H9 (cell line): ENCODE measurements around the gene KLK3. TPM values are rescaled to one million over a fixed set of nuclear protein-coding genes. Genes with fewer than 3 reads are reported as not detected.

ENCODE experiments used
- DNase-seq: peaks from one replicate; pipeline ENCODE4 v3.0.0-alpha.2; 2017
- H2AFZ ChIP-seq: one replicate; pipeline ENCODE4 v1.6.1; 2013; ENCODE audit warnings: mild to moderate bottlenecking, low read length, control low read depth, moderate library complexity
- H2AK5ac ChIP-seq: 2 replicates; pipeline ENCODE4 v1.6.1; 2013; ENCODE audit warnings: low read length, control low read depth, mixed read lengths; ENCODE audit not compliant: insufficient read length
- H2BK120ac ChIP-seq: one replicate; pipeline ENCODE4 v1.6.1; 2013; ENCODE audit warnings: low read depth, mild to moderate bottlenecking, low read length, control low read depth, inconsistent platforms; ENCODE audit not compliant: poor library complexity, severe bottlenecking
- H2BK12ac ChIP-seq: 2 replicates; pipeline ENCODE4 v1.6.1; 2013; ENCODE audit warnings: low read length, control low read depth, mixed read lengths, low read depth; ENCODE audit not compliant: insufficient read length
- H2BK15ac ChIP-seq: 2 replicates; pipeline ENCODE4 v1.6.1; 2013; ENCODE audit warnings: low read depth, low read length, control low read depth
- H2BK20ac ChIP-seq: one replicate; pipeline ENCODE4 v1.6.1; 2013; ENCODE audit warnings: low read depth, mild to moderate bottlenecking, low read length, control low read depth, inconsistent platforms; ENCODE audit not compliant: poor library complexity, severe bottlenecking
- H2BK5ac ChIP-seq: 2 replicates; pipeline ENCODE4 v1.6.1; 2013; ENCODE audit warnings: low read length, control low read depth, mixed read lengths; ENCODE audit not compliant: insufficient read length
- H3K14ac ChIP-seq: 2 replicates; pipeline ENCODE4 v1.6.1; 2013; ENCODE audit warnings: low read length, control low read depth; ENCODE audit not compliant: insufficient read depth
- H3K18ac ChIP-seq: 2 replicates; pipeline ENCODE4 v1.6.1; 2013; ENCODE audit warnings: low read depth, mild to moderate bottlenecking, mixed read lengths, low read length, control low read depth; ENCODE audit not compliant: insufficient read length
- H3K23ac ChIP-seq: 2 replicates; pipeline ENCODE4 v1.6.1; 2013; ENCODE audit warnings: low read length, control low read depth, mixed read lengths, low read depth; ENCODE audit not compliant: insufficient read length
- H3K23me2 ChIP-seq: 2 replicates; pipeline ENCODE4 v1.6.1; 2013; ENCODE audit warnings: low read depth, mild to moderate bottlenecking, mixed read lengths, low read length, control low read depth; ENCODE audit not compliant: insufficient read length, poor library complexity, severe bottlenecking
- H3K27ac ChIP-seq: 2 replicates; pipeline ENCODE4 v1.5.1; 2013; ENCODE audit warnings: low read length, control low read depth, mixed read lengths, low read depth; ENCODE audit not compliant: insufficient read length
- H3K27me3 ChIP-seq: 2 replicates; pipeline ENCODE4 v1.6.1; 2013; ENCODE audit warnings: low read length, control low read depth, inconsistent platforms; ENCODE audit not compliant: insufficient read depth
- H3K4ac ChIP-seq: 2 replicates; pipeline ENCODE4 v1.6.1; 2013; ENCODE audit warnings: low read depth, mild to moderate bottlenecking, control low read depth, inconsistent platforms, low read length, moderate library complexity
- H3K4me1 ChIP-seq: 2 replicates; pipeline ENCODE4 v1.6.1; 2013; ENCODE audit warnings: low read length, control low read depth, inconsistent platforms; ENCODE audit not compliant: insufficient read depth
- H3K4me2 ChIP-seq: 2 replicates; pipeline ENCODE4 v1.6.1; 2013; ENCODE audit warnings: low read length, control low read depth, mixed read lengths; ENCODE audit not compliant: insufficient read length, insufficient read depth
- H3K56ac ChIP-seq: 2 replicates; pipeline ENCODE4 v1.6.1; 2013; ENCODE audit warnings: low read depth, mild to moderate bottlenecking, mixed read lengths, low read length, control low read depth; ENCODE audit not compliant: insufficient read length
- H3K79me1 ChIP-seq: 2 replicates; pipeline ENCODE4 v1.6.1; 2013; ENCODE audit warnings: low read depth, mild to moderate bottlenecking, moderate library complexity, low read length, control low read depth, inconsistent platforms; ENCODE audit not compliant: insufficient read depth, poor library complexity, severe bottlenecking
- H3K79me2 ChIP-seq: 2 replicates; pipeline ENCODE4 v1.6.1; 2013; ENCODE audit warnings: low read length, control low read depth, inconsistent platforms; ENCODE audit not compliant: insufficient read depth
- H3K9ac ChIP-seq: 2 replicates; pipeline ENCODE4 v1.6.1; 2013; ENCODE audit warnings: low read length, control low read depth, mixed read lengths; ENCODE audit not compliant: insufficient read length; ENCODE audit errors: extremely low read depth
- H3K9me3 ChIP-seq: one replicate; pipeline ENCODE4 v1.6.1; 2013; ENCODE audit warnings: low read depth, low read length, inconsistent platforms; ENCODE audit not compliant: control insufficient read depth
- H3T11ph ChIP-seq: one replicate; pipeline ENCODE4 v1.6.1; 2013; ENCODE audit warnings: mild to moderate bottlenecking, low read length, control low read depth, inconsistent platforms
- H4K20me1 ChIP-seq: one replicate; pipeline ENCODE4 v1.6.1; 2013; ENCODE audit not compliant: control insufficient read depth, insufficient read length, insufficient read depth
- H4K5ac ChIP-seq: 2 replicates; pipeline ENCODE4 v1.6.1; 2013; ENCODE audit warnings: low read depth, mild to moderate bottlenecking, mixed read lengths, low read length, control low read depth; ENCODE audit not compliant: insufficient read length
- H4K8ac ChIP-seq: replicated peaks from 2 replicates; pipeline ENCODE4 v1.6.1; 2013; ENCODE audit warnings: low read length, control low read depth, mixed read lengths, low read depth; ENCODE audit not compliant: insufficient read length
- H4K91ac ChIP-seq: 2 replicates; pipeline ENCODE4 v1.6.1; 2013; ENCODE audit warnings: low read depth, mild to moderate bottlenecking, moderate library complexity, mixed read lengths, low read length, control low read depth; ENCODE audit not compliant: insufficient read length
- H3K27ac Mint-ChIP-seq, 3 experiments: 2 replicates in 2 of 3; 3 replicates in 1 of 3; pipeline ENCODE4 v1.8.0; 2020 to 2021; ENCODE audit warnings: mixed read lengths in 3 of 3, mild to moderate bottlenecking in 1 of 3, moderate library complexity in 1 of 3
- H3K27me3 Mint-ChIP-seq: 2 replicates; pipeline ENCODE4 v1.8.0; 2021; ENCODE audit warnings: low read depth, mild to moderate bottlenecking, moderate library complexity, mixed read lengths
- H3K36me3 Mint-ChIP-seq, 3 experiments: 2 replicates in 2 of 3; 3 replicates in 1 of 3; pipeline ENCODE4 v1.8.0; 2020 to 2021; ENCODE audit warnings: low read depth in 3 of 3, mixed read lengths in 3 of 3; ENCODE audit not compliant: insufficient read depth in 1 of 3
- H3K4me1 Mint-ChIP-seq, 2 experiments: 2 replicates each; pipeline ENCODE4 v1.8.0; 2020; ENCODE audit warnings: mixed read lengths in 2 of 2
- H3K4me3 Mint-ChIP-seq, 2 experiments: 2 replicates in 1 of 2; 3 replicates in 1 of 2; pipeline ENCODE4 v1.8.0; 2020 to 2021; ENCODE audit warnings: mild to moderate bottlenecking in 2 of 2, mixed read lengths in 2 of 2, moderate library complexity in 1 of 2
- H3K9me3 Mint-ChIP-seq, 2 experiments: 2 replicates in 1 of 2; 3 replicates in 1 of 2; pipeline ENCODE4 v1.8.0; 2020; ENCODE audit warnings: mild to moderate bottlenecking in 2 of 2, mixed read lengths in 2 of 2, moderate library complexity in 1 of 2
- WGBS: extraction: QIAGEN DNeasy Blood & Tissue Kit; methylation state at CpG from one replicate; pipeline ENCODE4 v1.1.7; 2013; ENCODE audit warnings: missing lambda C conversion rate, low lambda C conversion rate, mixed read lengths; ENCODE audit not compliant: insufficient read length; ENCODE audit errors: extremely low coverage; 5-methylcytosine and 5-hydroxymethylcytosine counted together
- total RNA-seq: library from RNA; stranded (reverse); gene quantifications from 2 replicates; pipeline ENCODE4 v1.2.1, GENCODE V29; 2021
- TF ChIP-seq, protein P1 (sequence below): fragments of 200-600 bp; sonication (generic); conservative IDR thresholded peaks from 3 replicates; pipeline ENCODE4 v1.8.0; 2021; ENCODE audit warnings: antibody characterized with exemption, mild to moderate bottlenecking

The KLK3 gene
- total RNA-seq, 1 experiment from 2014 or later = not detected

DNA sequence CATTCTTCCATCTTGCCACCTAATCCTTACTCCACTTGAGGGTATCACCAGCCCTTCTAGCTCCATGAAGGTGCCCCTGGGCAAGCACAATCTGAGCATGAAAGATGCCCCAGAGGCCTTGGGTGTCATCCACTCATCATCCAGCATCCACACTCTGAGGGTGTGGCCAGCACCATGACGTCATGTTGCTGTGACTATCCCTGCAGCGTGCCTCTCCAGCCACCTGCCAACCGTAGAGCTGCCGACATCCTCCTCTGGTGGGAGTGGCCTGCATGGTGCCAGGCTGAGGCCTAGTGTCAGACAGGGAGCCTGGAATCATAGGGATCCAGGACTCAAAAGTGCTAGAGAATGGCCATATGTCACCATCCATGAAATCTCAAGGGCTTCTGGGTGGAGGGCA lies 3.1 kb upstream of the KLK3 start:
- H2BK15ac ChIP-seq = no peak overlapping the region
- no peak overlapping the region for H3K56ac ChIP-seq
- H3K27me3 ChIP-seq = no peaks in the 10 kb centered on the region
- no peaks in the 10 kb centered on the region for H3K79me1 ChIP-seq
- H2AFZ ChIP-seq = no peak overlapping the region
- no peak overlapping the region for H3K4ac ChIP-seq
- H3K27ac ChIP-seq = no peak overlapping the region
- no peaks in the 10 kb centered on the region for H3K23me2 ChIP-seq
- no peak overlapping the region for H3K14ac ChIP-seq
- Mint-ChIP-seq H3K4me1 (no peaks in the 10 kb centered on the region), H3K36me3 (no peaks in the 10 kb centered on the region), H3K27ac (no peak overlapping the region), H3K27me3 (peaks cover 75% of the 10 kb centered on the region), H3K9me3 (no peaks in the 10 kb centered on the region), H3K4me3 (no peak overlapping the region)
- TF ChIP-seq, protein P1, sequence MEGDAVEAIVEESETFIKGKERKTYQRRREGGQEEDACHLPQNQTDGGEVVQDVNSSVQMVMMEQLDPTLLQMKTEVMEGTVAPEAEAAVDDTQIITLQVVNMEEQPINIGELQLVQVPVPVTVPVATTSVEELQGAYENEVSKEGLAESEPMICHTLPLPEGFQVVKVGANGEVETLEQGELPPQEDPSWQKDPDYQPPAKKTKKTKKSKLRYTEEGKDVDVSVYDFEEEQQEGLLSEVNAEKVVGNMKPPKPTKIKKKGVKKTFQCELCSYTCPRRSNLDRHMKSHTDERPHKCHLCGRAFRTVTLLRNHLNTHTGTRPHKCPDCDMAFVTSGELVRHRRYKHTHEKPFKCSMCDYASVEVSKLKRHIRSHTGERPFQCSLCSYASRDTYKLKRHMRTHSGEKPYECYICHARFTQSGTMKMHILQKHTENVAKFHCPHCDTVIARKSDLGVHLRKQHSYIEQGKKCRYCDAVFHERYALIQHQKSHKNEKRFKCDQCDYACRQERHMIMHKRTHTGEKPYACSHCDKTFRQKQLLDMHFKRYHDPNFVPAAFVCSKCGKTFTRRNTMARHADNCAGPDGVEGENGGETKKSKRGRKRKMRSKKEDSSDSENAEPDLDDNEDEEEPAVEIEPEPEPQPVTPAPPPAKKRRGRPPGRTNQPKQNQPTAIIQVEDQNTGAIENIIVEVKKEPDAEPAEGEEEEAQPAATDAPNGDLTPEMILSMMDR = no peak
- H2AK5ac ChIP-seq = no peak overlapping the region
- no peak overlapping the region for H2BK5ac ChIP-seq
- H2BK12ac ChIP-seq = no peak overlapping the region
- H4K20me1 ChIP-seq = no peaks in the 10 kb centered on the region
- H3K9me3 ChIP-seq = no peaks in the 10 kb centered on the region
- no peak overlapping the region for H4K5ac ChIP-seq
- no peak overlapping the region for H2BK120ac ChIP-seq
- no CpG with 5 or more reads among the region's 4 CpGs for WGBS
- no peak overlapping the region for H3K4me2 ChIP-seq
- H3K4me1 ChIP-seq = no peaks in the 10 kb centered on the region
- no peak overlapping the region for H3K23ac ChIP-seq
- H4K8ac ChIP-seq = no peak overlapping the region
- no peak overlapping the region for H2BK20ac ChIP-seq
- H3T11ph ChIP-seq = no peak overlapping the region
- no peaks in the 10 kb centered on the region for H3K79me2 ChIP-seq
- H3K9ac ChIP-seq = no peak overlapping the region
- H3K18ac ChIP-seq = no peak overlapping the region
- DNase-seq = no peak
- H4K91ac ChIP-seq = no peak overlapping the region
